Uterus (tissue), 4 donors: ENCODE measurements around the gene CACNA1E. TPM values are rescaled to one million over a fixed set of nuclear protein-coding genes. Genes with fewer than 3 reads are reported as not detected.

Experiments used
- DNase-seq, 2 donors: peaks; one replicate each; pipeline ENCODE4 v3.0.0-alpha.2; 2019 to 2020
- H3K27ac ChIP-seq, 2 donors: fragments of 200-600 bp; sonication (generic); 1 replicate in 1 of 2; 2 replicates in 1 of 2; pipeline ENCODE4 v1.5.1; 2016 to 2018
- H3K27me3 ChIP-seq, 2 donors: fragments of 200-600 bp; sonication (generic); one replicate each; pipeline ENCODE4 v1.5.1; 2018 to 2019; ENCODE audit warnings: control low read depth in 1 of 2
- H3K36me3 ChIP-seq, 2 donors: fragments of 200-600 bp; sonication (generic); one replicate each; pipeline ENCODE4 v1.5.1; 2019; ENCODE audit warnings: control low read depth in 1 of 2
- H3K4me1 ChIP-seq, 2 donors: fragments of 200-600 bp; sonication (generic); one replicate each; pipeline ENCODE4 v1.5.1; 2018 to 2019; ENCODE audit warnings: control low read depth in 1 of 2
- H3K4me3 ChIP-seq, 2 donors: fragments of 200-600 bp; sonication (generic); 1 replicate in 1 of 2; 2 replicates in 1 of 2; pipeline ENCODE4 v1.5.1; 2018 to 2019; ENCODE audit warnings: mild to moderate bottlenecking in 1 of 2
- H3K9me3 ChIP-seq, 2 donors: fragments of 200-600 bp; sonication (generic); one replicate each; pipeline ENCODE4 v1.5.1; 2019; ENCODE audit warnings: control low read depth in 1 of 2
- POLR2A ChIP-seq, 2 donors: fragments of 450-650 bp; IDR thresholded peaks; one replicate each; pipeline ENCODE4 v1.6.1; 2016; ENCODE audit warnings: antibody characterized with exemption in 2 of 2, mild to moderate bottlenecking in 1 of 2, moderate library complexity in 1 of 2
- intact Hi-C: fragments of 100-400 bp; cut with DNase I; formaldehyde crosslinking; loops from one replicate; pipeline ENCODE4 v1.15.1; 2023; ENCODE audit warnings: low total_unique reads
- total RNA-seq, 4 donors: library from RNA; depleted of rRNA in 3 of 4; stranded (reverse); fragments of >200 nt in 3 of 4; gene quantifications; one replicate each; pipeline versions ENCODE4 v1.1.0 to v1.2.4, GENCODE V29; 2014 to 2023
- TF ChIP-seq, protein P1 (sequence below), 4 experiments: fragments of 200-600 bp in 2 of 4; fragments of 450-650 bp in 2 of 4; sonication (generic) in 2 of 4; IDR thresholded peaks; one replicate each; pipeline ENCODE4 v1.5.1; 2016 to 2019; ENCODE audit warnings: antibody characterized with exemption in 4 of 4, mild to moderate bottlenecking in 2 of 4, moderate library complexity in 1 of 4
- donor health status: DM: yes; HTN: yes; CAD: no.

Gene CACNA1E
- total RNA-seq, 4 donors from 2014 or later, result 0.12 to 3.4 TPM; not detected in 2

DNA sequence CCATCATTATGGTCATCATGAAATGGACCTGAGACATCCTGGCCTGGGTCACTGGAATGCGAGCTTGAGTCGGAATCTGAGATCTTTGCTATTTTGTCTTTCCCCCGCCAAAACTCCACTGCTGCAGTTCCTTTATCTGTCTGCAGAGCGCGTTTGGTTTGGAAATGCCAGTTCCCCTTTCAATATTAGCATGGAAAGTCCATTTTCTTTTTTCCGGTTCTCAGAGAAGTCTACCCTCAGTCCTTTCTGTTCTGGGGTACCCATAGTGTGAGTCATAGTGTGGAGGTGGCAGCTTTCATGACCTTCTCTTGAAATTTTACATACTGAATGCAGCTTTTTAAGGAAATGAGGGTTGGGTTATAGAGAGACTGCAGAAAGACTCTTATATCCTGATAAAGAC lies 14.6 kb downstream of the CACNA1E start:
- no peaks in the 10 kb centered on the region for H3K27me3 ChIP-seq
- H3K27ac ChIP-seq, result no peak overlapping the region
- no peaks in the 10 kb centered on the region for H3K4me1 ChIP-seq
- no peak for DNase-seq
- H3K9me3 ChIP-seq, result no peaks in the 10 kb centered on the region
- no peaks in the 10 kb centered on the region for H3K36me3 ChIP-seq
- H3K4me3 ChIP-seq, result no peak overlapping the region
- intact Hi-C loops, result no loop called here
- TF ChIP-seq, protein P1, sequence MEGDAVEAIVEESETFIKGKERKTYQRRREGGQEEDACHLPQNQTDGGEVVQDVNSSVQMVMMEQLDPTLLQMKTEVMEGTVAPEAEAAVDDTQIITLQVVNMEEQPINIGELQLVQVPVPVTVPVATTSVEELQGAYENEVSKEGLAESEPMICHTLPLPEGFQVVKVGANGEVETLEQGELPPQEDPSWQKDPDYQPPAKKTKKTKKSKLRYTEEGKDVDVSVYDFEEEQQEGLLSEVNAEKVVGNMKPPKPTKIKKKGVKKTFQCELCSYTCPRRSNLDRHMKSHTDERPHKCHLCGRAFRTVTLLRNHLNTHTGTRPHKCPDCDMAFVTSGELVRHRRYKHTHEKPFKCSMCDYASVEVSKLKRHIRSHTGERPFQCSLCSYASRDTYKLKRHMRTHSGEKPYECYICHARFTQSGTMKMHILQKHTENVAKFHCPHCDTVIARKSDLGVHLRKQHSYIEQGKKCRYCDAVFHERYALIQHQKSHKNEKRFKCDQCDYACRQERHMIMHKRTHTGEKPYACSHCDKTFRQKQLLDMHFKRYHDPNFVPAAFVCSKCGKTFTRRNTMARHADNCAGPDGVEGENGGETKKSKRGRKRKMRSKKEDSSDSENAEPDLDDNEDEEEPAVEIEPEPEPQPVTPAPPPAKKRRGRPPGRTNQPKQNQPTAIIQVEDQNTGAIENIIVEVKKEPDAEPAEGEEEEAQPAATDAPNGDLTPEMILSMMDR (IDR thresholded peaks at IDR 0.05), result no peak
- no peak for TF ChIP-seq POLR2A (IDR thresholded peaks at IDR 0.05)

DNA sequence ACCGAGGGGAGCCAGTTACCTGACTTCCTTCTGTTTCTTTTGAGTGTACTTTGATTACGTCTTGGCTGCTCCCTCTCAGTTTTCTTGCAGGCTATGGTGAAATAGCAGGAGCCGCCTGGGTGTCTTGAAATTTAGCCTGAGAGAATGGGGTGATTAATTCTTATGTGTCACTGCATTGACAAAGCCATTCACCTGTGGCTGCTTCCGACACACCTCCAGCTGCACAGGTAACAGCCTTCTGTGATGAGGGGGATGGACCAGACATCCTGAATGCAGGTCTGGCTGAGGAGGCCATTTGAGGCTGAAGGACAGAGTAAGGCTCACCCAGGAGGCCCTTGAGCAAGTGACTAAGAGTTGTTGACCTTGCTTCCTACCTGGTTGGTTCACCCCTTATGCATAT lies 16.5 kb downstream of the CACNA1E start:
- H3K4me1 ChIP-seq, result no peaks in the 10 kb centered on the region
- no peak for TF ChIP-seq POLR2A (IDR thresholded peaks at IDR 0.05)
- TF ChIP-seq, protein P1 (IDR thresholded peaks at IDR 0.05), result no peak
- no peaks in the 10 kb centered on the region for H3K36me3 ChIP-seq
- no peaks in the 10 kb centered on the region for H3K27me3 ChIP-seq
- H3K4me3 ChIP-seq, result no peak overlapping the region
- no peaks in the 10 kb centered on the region for H3K9me3 ChIP-seq
- intact Hi-C loops, result no loop called here
- no peak for DNase-seq
- H3K27ac ChIP-seq, result no peak overlapping the region

DNA sequence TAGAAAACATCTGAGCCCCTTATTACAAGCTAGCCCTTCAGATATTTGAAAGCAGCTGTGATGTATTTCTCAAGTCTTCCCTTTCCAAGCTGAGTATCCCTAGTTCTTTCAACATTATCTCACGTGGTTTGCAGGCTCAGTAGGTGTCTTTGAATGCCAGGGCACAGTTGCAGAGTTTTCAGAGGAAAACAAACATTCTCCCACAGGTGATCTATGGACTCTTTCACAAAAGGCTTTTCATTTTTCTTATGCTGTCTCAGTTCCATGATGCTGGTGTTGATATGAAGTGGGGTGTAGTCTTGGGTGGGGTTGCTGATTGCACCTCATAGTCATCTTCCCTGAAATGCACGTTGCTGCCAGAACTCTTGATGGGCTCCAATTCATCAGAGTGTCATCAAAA lies 17.3 kb downstream of the CACNA1E start:
- no peak overlapping the region for H3K4me3 ChIP-seq
- intact Hi-C loops, result no loop called here
- no peaks in the 10 kb centered on the region for H3K9me3 ChIP-seq
- no peaks in the 10 kb centered on the region for H3K36me3 ChIP-seq
- H3K27ac ChIP-seq, result no peak overlapping the region
- no peaks in the 10 kb centered on the region for H3K4me1 ChIP-seq
- TF ChIP-seq POLR2A (IDR thresholded peaks at IDR 0.05), result no peak
- TF ChIP-seq, protein P1 (IDR thresholded peaks at IDR 0.05), result no peak
- no peak for DNase-seq
- H3K27me3 ChIP-seq, result no peaks in the 10 kb centered on the region

DNA sequence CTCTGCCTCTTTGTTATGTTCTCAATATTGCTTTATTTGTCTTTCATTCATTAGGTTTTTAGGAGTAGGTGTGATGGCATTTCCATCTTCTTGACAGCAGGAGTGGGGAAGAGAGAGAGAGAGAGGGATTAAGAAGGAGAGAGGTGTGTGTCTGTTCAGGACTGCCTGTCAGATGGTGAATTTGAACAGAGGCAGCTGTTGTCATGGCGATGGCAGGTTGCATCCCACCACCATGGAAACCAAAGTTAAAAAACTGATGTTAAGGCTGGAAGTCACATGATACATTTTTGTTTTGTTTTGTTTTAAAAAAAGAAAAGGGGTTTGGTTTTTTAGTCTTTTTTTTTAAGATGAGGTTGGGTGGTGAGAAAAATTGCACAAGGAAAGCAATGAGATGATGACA lies 18.3 kb downstream of the CACNA1E start:
- no peak for DNase-seq
- no peak overlapping the region for H3K4me3 ChIP-seq
- no peaks in the 10 kb centered on the region for H3K27me3 ChIP-seq
- no peak for TF ChIP-seq POLR2A (IDR thresholded peaks at IDR 0.05)
- TF ChIP-seq, protein P1 (IDR thresholded peaks at IDR 0.05), result no peak
- no peaks in the 10 kb centered on the region for H3K36me3 ChIP-seq
- no peaks in the 10 kb centered on the region for H3K9me3 ChIP-seq
- H3K27ac ChIP-seq, result no peak overlapping the region
- no peaks in the 10 kb centered on the region for H3K4me1 ChIP-seq
- intact Hi-C loops, result no loop called here

DNA sequence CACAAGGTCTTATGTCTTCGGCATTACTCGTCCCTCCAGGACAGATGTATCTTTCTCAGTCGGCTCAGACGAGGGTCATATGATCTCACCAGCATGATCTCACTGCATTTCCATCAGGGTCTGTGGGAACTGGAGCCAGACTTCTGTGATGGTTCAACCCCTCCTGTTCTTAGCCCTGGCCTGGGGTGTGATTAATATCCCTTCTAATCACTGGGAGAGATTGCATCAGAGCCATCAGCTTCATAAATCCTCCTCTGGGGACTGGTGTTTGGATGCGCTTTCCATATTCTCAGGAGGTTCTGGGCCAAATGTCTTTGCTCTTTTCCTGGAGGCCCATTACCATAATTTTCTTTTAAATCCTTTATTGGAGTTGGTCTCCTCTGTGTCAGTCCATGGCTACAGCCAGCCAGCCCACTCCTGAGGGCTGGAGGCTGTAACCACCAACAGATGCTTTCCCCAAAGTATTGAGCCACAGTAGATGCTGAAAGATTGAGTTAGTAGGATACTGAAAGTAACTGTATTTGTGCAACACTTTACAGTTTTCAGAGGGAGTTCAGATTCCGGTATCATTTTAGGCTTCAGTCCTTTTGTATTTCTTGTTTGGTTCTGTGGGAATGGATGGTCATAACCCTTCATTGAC lies 20.0 kb downstream of the CACNA1E start:
- H3K36me3 ChIP-seq, result no peaks in the 10 kb centered on the region
- H3K27me3 ChIP-seq, result no peaks in the 10 kb centered on the region
- no peak for TF ChIP-seq POLR2A (IDR thresholded peaks at IDR 0.05)
- TF ChIP-seq, protein P1 (IDR thresholded peaks at IDR 0.05), result no peak
- H3K9me3 ChIP-seq, result no peaks in the 10 kb centered on the region
- no peaks in the 10 kb centered on the region for H3K4me1 ChIP-seq
- intact Hi-C loops, result no loop called here
- peak overlapping the region; percentile 5 to 58 for H3K27ac ChIP-seq
- DNase-seq, result peak; percentile 70 to 72
- H3K4me3 ChIP-seq, result no peak overlapping the region
